ENCODE results near the gene PSMA6.
"Not testable (repeated sequence)": the region's sequence is repeated elsewhere in the genome, so short reads cannot be mapped to it uniquely, and the experiment has no call there.

Gene PSMA6

GRCh38 chr14:35285168-35286002 is 6.8 kb upstream of the PSMA6 start:
- peak; percentile 17 to 34 for DNase-seq

DNA sequence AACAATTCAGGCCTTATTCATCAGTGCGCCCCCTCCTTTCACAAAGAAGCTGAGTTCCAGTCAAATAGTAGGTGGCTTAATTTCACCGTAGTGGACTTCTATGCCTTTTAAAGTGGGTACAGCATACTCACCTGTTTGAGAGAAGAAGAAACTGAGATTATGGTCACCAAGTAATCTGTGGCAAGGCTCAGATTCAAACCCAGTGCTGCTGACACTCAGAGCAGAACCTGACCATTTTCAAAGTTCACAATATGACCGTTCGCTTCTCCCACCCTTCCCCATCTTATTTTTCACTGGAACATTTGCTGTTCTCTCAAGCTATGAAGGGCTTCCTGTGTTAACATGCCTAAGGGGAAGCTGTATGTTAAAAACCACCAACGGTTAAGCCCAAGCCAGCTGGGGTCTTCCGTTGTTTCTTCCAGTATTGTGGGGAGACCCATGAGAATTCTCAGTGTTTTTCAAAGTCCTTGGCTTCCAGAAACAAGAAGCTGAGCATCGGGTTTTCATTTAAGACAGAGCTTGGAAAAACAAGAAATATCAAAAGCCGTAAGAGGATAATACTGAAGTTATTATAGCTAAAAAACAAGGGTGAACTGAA is 6.1 kb upstream of the PSMA6 start:
- DNase-seq: no peak

- DNase-seq: no peak
Measured at GRCh38 chr14:35286707-35287106, 5.5 kb upstream of the PSMA6 start.

- DNase-seq: peak; percentile 61 to 72
Measured at GRCh38 chr14:35287431-35288013, 4.7 kb upstream of the PSMA6 start.

DNA sequence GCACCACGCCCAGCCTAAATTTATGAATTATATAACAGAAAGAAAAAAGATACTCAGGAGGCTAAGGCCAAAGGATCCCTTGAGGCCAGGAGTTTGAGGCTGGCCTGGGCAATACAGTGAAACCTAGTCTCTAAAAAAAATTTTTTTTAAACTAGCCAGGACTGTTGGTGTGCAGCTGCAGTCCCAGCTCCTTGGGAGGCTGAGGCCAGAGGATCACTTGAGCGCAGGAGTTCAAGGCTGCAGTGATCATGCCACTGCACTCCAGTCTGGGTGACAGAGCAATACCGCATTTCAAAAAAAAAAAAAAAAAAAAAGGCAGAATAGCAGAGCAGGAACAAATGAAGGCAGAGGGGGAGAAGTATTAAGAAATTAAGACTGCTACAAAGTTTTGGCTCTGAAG is 2.6 kb upstream of the PSMA6 start:
- DNase-seq: no peak

DNA sequence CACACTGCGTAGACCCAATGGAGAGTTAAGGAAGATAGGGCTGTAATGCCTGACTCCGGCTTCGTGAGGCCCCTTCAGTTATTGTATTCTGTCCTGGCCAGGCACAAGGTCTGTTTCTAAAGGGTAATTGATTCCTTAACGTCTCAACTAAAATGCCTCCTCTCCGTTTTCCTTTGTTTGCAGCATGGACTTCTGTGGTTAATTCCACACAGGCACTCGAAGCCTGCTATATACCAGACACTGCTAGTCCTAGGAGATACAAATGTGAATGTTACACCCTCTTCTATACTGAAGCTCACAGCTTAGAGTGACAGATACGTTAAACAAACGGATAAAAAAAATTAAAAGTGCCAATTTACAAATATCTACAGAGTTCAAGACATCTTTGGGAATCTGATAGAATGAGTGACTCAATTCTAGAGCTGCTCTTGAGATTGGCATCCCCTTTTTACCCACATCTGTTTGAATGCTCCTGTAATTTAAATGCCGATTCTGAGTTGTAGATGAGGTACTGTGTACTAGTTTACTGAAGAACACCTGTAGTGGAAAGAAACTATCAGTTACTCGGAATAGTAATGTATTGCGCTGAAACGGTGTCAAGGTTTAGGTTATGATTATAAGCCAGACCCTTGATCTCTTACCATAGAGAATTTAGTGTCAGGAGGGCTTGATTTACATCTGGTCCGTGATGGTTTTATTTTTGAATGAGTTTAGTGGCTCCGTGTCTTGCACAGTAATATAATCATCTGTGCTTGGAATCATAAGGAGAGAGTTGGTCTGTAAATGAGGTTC is 784 bp downstream of the PSMA6 start:
- no peak for DNase-seq

GRCh38 chr14:35295845-35296161 is 3.6 kb downstream of the PSMA6 start:
- DNase-seq: no peak

DNA sequence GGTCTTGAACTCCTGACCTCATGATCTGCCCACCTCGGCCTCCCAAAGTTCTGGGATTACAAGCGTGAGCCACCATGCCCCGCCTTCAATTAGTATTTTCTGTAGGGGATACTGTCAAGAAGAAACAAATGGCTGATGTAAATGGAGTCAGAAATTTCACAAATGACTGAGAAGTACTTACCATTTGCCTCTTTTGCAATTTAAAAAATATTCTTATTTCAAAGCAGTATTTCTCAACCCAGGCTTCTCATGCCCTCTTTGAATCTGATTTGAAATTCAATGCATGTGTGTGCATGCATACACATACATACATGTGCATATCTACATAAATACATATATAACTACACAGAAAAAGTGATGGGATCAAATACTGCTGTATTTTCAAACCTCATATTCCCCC is 4.4 kb downstream of the PSMA6 start:
- DNase-seq: no peak

GRCh38 chr14:35297706-35298105 is 5.5 kb downstream of the PSMA6 start:
- no peak for DNase-seq

GRCh38 chr14:35298351-35298750 is 6.2 kb downstream of the PSMA6 start:
- no peak for DNase-seq

- DNase-seq: no peak
Measured at GRCh38 chr14:35299708-35300107, 7.5 kb downstream of the PSMA6 start.

- DNase-seq: no peak
Measured at GRCh38 chr14:35300228-35300627, 8.0 kb downstream of the PSMA6 start.

GRCh38 chr14:35301334-35301733 is 9.2 kb downstream of the PSMA6 start:
- not testable (repeated sequence) for DNase-seq

DNA sequence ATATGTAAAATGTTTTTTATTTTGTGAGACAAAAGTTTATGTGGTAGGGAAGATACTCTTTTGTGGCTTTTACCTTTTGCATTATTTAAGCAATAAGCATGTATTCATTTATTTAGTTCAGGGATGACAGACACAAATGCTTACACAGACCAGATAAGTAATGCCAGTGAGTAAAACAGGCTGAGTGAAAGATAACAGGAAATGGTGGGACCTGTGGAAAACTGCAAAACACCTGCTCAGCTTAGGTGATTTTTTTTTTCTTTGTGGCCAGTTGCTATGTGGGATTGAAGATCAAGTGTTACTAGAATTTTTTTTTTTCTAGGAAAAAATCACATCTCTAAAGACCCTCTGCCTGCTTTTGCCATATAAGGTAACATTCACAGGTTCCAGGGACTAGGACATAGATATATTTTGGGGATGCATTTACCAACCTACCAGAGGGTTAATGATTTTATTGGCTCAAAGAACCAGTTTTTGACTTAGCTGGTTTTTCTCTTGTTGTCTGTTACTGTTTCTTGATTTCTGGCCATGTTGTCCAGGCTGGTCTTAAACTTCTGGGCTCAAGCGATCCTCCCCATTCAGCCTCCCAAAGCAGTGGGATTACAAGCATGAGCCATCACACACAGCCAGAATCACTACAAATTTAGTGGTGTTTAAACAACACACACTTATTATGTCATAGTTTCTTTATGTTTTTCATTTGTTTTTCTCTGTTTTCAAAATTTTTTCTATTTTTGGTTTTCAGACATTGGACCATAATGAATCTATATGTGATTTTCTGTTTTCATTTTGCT is 9.8 kb downstream of the PSMA6 start:
- DNase-seq: no peak

DNA sequence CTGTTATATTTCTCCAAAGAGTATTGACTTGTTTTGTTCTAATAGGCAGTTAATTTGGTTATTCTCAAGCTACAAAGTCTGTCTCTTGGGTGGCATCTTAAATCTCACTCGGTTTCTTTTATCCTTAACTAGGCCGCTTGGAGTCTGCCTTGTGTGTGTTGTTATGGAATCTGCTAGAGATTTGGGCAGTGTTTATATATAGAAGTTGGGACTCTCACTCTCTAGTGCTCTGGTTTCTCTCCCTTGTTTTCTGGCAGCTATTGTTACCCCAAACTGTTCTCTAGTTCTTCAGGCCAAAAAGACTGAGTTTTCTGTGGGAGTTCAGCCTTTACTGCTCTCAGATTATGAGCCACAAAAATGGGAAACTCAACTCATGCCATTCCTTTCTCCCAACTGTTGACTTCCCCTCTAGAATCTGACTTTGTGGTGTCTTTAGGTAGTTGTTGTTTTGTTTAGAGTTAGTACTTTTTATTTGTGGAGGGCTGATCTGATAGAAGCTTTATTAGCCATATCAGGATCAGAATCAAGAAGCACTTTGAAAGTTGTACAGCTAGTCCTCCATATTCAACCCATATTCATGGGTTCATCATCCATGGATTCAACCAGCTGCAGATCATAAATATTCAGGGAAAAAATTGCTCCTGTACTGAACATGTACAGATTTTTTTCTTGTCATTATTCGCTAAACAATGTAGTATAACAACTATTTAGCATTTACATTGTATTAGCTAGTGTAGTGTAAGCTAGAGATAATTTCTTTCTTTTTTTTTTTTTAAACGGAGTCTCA is 11.2 kb downstream of the PSMA6 start:
- DNase-seq: no peak

- DNase-seq: no peak
Measured at GRCh38 chr14:35304812-35305462, 12.8 kb downstream of the PSMA6 start.

- no peak for DNase-seq
Measured at GRCh38 chr14:35305633-35306032, 13.5 kb downstream of the PSMA6 start.

DNA sequence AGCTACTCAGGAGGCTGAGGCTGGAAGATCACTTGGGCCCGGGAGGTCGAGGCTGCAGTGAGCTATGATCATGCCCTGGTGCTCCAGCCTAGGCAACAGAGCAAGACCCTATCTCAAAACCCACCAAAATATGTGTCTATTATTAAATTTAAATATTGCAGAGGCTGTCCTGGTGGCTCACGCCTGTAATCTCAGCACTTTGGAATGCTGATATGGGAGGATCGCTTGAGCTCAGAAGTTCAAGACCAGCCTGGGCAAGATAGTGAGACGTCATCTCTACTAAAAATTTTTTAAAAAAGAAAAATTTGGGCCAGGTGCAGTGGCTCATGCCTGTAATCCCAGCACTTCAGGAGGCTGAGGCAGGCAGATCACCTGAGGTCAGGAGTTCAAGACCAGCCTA is 13.9 kb downstream of the PSMA6 start:
- DNase-seq: no peak

- no peak for DNase-seq
Measured at GRCh38 chr14:35317820-35318219, 25.6 kb downstream of the PSMA6 start.

DNA sequence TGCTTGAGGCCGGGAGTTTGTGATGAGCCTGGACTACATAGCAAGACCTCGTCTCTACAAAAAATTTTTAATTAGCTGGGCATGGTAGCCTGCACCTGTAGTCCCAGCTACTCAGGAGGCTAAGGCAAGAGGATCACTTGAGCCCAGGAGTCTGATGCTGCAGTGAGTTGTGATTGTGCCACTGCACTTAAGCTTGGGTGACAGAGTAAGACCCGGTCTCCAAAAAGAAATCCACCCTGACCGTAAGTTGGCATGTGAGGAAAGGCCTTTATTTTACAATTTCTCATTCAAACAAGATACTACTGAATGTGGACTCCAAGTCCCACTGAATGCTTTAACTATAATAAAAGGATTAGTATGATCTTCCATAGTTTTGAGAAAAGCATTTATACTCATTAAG is 27.3 kb downstream of the PSMA6 start:
- DNase-seq: no peak

DNA sequence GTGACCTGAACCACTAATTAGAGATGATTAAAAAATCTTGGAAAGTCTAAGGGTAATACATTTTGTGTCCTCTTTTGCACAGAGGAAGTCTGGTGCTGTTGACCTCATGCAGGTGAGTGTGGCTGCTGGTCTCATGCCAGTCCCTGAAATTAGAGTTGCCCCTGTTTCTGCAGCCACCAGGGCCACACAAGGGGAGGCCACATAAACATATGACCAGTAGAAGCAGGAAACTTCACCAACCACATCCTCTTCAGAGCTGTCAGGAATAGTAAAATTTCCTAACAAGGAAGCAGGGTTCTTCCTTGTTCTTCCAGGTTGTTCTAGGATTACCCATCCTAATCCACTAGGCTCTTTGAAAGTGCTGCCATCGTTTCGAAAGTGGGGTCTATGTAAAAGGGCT is 28.3 kb downstream of the PSMA6 start:
- DNase-seq: no peak

Data from stimulated activated CD4-positive, alpha-beta T cell treated with anti-CD3 and anti-CD28 coated beads, Interleukin-2, amount 100 ng/mL, for 24 hours (primary cell).